Measurements from ENCODE around the gene TMEM11.

DNA sequence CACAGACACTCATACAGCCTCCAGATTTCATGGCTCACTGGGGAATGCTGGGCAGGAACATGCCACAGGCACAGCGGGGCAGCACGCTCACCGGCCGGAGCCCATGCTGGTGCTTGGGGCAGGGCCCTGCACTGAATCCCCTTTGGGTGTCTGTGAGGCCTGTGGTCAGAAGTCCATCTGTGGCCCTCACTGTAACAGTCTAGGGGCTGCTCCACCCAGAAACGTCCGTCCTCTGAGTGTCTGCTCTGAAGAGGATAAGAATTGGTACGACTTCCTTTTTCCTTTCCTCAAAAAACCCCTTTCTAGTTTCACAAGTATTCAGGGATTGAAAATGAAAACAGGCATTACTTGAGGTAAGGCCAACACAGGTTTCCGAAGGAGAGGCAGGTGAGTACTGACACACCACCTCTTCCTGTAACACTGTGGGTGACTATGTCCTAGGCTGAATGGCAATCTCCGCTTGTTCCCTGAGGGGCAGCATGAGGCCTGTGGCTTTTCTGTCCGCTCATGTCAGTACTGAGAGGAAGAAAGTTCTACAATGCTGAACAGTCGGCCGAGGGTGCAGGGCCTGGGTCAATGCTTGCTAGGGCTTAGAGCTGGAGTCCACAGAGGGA, 42.5 kb downstream of the TMEM11 start:
- no peak for TF ChIP-seq POLR2AphosphoS5 (IDR thresholded peaks at IDR 0.05)
- no peak for TF ChIP-seq POLR2A (IDR thresholded peaks at IDR 0.05)
- TF ChIP-seq, protein P1, sequence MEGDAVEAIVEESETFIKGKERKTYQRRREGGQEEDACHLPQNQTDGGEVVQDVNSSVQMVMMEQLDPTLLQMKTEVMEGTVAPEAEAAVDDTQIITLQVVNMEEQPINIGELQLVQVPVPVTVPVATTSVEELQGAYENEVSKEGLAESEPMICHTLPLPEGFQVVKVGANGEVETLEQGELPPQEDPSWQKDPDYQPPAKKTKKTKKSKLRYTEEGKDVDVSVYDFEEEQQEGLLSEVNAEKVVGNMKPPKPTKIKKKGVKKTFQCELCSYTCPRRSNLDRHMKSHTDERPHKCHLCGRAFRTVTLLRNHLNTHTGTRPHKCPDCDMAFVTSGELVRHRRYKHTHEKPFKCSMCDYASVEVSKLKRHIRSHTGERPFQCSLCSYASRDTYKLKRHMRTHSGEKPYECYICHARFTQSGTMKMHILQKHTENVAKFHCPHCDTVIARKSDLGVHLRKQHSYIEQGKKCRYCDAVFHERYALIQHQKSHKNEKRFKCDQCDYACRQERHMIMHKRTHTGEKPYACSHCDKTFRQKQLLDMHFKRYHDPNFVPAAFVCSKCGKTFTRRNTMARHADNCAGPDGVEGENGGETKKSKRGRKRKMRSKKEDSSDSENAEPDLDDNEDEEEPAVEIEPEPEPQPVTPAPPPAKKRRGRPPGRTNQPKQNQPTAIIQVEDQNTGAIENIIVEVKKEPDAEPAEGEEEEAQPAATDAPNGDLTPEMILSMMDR (IDR thresholded peaks at IDR 0.05) = no peak
